HG03342 (cell line): Measurements from ENCODE around the gene GIPR.
"Not testable (repeated sequence)": the region's sequence is repeated elsewhere in the genome, so short reads cannot be mapped to it uniquely, and the experiment has no call there.

Experiments used
- ATAC-seq: cut with Tn5 transposase; IDR thresholded peaks from one replicate; pipeline ENCODE4 v1.9.1; 2021; ENCODE audit warnings: mild to moderate bottlenecking, moderate library complexity; ENCODE audit not compliant: unreplicated experiment

Gene GIPR

DNA sequence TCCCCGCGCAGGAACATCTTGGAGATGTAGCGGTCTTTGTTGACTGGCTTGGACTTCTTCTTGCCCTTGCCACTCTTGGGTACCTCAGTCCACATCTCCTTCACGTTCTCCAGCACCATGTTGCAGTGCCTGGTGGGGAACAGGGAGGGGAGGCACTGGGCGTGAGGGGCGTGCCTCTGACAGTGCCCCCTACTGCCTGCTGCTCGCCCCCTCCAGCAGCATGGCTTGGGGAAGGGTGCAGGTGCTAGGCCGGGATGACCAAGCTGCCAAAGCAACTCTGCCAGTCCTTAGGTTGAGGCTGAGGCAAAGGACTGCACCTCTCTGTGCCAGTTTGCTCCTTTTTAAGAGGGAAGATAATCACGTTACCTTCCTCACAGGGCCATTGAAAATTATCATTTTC, 19.6 kb downstream of the GIPR start:
- no peak for ATAC-seq

DNA sequence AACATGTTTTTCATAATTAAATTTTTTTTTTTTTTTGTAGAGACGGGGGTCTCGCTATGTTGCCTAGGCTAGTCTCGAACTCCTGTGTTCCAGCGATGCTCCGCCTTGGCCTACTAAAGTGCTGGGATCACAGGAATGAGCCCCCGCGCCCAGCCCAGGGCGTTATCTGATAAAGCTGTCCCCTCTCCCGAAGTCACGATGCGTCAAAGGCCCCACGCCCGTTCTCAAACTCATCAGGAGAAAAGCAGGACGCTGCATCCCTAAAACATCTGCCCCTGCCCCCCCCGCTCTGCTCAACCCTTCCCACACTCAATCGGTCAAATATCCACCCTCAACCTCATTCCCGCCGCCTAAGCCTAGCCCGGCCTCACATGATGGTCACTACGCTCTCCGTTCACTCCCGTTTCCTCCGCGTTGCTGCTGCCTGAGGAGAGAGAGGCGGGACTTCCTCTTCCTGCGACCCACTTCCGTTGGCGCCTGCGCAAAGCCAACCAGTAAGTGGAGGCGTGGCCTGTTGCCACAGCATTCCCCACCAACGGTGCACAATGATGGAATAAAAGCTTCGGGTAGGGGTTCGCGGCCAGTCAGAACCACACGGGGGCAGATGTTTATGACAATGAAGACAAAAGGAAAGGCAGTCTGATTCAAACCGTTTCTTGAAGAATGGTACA, 23.6 kb downstream of the GIPR start, which contains the start of gene SNRPD2:
Gene SNRPD2, minus strand, starts transcription at position 438 of the 671 bp plus-strand sequence. Its CDS starts 65 bp downstream, at position 373.
- peak; percentile 53 for ATAC-seq

DNA sequence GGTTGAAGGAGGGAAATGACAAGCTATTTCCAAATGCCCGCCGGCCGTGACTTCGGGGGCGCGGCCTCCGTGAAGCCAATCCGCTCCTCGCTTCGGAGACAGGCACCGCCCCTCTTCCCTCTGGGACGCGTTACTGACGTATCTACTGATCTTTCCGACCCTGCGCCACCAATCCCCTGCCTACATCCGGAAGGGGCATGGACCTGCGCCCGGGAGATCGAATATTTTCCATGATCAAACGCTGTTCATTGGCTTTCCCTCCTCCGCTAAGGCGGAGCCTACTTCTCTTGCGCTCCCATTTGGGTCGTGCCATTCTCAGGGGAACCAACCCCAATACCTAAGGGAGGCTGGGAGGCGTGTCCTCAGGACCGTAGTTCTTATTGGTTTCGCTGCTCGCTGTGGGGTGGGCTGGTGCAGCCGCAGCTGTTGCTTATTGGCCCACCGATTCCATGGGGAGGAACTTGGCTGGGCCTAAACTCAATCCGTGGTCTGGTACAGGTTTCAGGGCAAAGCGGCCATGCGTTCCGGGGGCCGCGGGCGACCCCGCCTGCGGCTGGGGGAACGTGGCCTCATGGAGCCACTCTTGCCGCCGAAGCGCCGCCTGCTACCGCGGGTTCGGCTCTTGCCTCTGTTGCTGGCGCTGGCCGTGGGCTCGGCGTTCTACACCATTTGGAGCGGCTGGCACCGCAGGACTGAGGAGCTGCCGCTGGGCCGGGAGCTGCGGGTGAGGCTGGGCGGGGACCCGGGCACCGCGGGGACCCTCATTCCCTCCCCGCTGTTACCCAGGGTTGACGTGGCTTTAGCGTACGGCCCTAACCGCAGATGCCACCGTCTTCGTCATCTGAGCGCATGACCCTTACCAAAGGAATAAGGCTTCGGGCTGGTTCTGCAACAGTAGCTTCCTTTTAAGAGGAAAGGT, 24.4 kb downstream of the GIPR start, which contains the start of gene QPCTL:
Gene QPCTL, plus strand, starts transcription at position 480 of the 919 bp plus-strand sequence. Its CDS starts 38 bp downstream, at position 518.
- peak; percentile 77 for ATAC-seq

DNA sequence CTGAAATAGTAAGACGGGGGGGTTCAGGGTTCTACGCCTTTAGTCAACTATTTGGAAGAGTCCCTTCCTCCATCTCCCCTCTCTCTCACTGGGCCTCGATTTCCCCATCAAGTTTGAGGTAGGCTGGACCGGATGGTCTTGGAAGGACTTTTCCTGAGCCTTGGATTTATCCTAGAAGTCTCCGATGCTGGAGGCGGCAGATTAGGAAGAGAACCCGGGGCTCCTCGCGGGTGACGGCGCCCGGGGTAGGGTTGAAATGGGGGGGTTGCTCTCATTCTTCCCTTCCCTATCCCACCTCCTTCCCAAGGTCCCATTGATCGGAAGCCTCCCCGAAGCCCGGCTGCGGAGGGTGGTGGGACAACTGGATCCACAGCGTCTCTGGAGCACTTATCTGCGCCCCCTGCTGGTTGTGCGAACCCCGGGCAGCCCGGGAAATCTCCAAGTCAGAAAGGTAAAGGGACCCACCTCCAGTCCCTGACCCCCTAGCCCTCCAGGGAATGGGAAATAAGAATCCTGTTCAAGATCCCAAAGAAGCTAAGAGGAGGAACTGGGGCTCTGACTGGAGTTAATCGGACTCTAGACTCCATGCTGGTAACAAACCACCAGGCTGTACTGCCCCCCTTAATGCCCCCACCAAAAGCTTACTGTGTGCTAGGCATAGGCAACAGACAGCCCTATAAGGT, 25.2 kb downstream of the GIPR start:
- no peak for ATAC-seq

DNA sequence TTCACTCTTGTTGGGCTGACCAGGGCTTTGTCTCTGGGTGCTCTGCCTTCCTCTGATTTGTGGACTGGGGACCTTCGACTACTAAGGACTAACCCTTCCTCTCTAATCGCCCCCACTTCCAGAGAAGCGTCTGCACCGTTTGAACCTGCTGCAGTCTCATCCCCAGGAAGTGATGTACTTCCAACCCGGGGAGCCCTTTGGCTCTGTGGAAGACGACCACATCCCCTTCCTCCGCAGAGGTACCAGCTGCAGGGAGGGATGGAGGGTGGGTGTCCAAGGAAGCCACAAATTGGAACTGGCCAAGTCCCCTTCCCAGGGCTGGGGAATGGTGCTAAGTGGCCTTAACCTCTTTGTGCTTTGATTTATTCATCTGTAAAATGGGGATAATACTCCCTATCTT, 33.7 kb downstream of the GIPR start:
- no peak for ATAC-seq

DNA sequence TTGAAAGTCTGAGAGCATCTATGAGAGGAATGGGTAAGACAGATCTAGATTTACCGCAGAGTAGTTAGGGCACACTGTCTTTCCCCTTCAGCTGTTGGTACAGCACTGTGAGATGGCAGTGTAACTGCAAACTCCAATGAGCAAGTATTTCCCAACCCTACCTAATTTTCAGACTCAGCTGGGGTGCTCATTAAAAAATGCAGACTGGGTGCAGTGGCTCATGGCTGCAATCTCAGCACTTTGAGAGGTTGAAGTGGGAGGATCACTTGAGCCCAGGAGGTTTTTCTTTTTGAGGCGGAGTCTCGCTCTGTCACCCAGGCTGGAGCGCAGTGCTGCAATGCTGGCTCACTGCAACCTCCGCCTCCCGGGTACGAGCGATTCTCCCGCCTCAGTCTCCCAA, 37.1 kb downstream of the GIPR start:
- no peak for ATAC-seq

DNA sequence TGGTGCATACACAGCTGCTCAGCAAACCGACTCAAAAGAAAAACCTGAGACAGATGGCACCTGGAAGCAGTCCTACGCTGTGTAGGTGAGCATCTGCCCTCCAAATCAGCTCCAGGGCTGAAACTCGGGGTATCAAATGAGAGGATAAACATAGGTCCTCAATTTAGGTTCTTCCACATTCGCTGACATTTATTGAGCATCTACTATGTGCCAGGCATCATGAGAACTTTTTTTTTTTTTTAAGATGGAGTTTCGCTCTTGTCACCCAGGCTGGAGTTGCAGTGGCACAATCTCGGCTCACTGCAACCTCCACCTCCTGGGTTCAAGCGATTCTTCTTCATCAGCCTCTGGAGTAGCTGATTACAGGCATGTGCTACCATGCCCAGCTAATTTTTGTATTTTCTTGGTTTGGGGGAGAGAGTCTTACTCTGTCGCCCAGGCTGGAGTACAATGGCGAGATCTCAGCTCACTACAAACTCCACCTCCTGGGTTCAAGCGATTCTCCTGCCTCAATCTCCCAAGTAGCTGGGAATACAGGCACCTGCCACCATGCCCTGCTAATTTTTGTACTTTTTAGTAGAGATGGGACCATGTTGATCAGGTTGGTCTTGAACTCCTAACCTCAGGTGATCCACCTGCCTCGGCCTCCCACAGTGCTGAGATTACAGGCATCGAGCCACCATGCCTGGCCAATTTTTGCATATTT, 37.8 kb downstream of the GIPR start:
- no peak for ATAC-seq

DNA sequence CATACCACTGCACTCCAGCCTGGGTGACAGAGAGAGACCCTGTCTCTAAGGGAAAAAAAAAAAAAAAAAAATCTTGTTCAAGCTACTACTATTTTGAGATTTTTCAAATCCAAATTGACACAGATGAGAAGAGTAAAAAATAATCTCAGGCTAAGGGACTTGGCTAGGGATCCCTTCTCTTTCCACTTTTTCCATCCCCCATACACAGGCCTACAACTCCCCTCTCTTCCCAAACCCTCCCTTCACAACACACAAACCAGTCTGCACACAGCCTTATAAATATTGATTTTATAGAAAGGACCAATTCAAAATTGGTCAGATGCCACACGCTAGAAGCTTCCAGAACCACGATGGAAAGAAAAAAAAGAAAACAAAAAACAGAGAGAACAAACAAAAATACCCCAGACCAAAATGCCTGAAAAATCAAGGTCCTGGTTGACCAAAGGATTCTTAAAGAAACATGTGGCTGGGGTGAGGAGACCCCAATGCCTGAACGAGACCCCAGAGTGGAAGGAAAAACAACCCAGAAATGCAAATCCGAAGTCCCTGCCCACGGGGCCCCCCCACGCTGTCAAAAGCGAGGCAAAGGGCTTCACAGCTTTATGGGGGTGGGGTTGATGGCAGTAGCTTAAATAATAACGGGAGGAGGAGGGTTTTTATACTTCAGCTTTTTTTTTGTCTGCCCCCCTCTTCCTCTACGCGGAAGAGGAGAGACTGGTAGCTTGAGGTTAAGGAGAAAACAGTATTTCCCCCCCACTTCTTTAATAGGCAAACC, 42.5 kb downstream of the GIPR start:
- no peak for ATAC-seq

DNA sequence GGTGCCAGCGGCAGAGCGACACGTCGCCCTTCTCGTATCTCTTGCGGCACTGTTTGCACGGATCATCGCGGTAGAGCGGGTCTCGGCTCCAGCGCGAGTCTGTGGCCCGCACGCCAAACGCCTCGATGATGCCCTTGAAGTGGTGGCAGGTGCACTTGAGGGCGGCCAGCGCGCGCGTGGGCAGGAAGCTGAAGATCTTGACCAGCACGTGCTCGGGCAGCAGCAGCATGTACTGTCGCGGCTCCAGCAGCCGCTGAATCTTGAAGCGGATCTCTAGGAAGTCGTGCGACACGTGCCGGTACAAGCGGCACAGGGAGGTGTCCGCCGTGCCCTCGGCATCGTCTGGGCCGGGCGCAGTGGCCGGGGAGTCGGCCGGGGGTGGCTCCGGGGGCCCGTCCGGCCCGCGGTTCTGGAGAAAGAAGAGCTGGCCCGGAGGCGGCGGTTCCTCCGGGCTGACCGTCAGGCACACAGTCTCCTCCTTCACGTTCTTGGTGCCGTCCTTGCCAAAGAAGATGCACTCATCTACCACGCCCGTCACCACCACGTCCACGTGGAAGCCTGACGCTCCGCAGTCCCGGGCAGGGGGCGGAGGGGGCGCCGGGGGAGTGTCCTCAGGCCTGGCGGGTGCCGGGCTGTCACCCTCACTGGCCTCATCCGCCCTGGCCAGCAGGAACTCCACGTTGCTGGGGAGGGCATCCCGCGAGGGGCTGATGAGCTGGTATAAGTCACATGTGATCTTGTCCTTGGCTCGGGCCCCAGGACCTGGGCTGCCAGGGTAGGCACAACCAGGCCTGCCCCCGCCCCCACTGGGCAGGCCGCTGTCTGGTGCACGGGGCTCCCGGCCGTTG, 44.1 kb downstream of the GIPR start:
- ATAC-seq = no peak

DNA sequence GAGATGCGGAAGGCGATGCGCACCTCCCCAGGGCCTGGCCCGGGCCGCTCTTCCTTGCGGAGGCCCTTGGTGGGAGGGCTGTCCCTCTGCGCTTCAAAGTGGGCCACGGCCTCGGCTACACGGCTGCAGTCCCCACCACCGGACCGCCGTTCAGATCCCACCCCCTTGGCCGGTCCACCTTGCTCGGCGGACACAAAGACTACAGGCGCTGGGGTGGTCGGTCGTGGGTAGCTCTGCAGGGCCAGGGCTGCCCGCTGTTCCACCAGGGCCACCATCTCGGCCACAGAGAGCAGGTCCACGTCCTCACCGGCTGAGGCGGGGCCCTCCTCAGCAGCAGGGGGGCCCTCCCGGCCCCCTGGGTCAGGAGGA, 44.7 kb downstream of the GIPR start:
- ATAC-seq = no peak

DNA sequence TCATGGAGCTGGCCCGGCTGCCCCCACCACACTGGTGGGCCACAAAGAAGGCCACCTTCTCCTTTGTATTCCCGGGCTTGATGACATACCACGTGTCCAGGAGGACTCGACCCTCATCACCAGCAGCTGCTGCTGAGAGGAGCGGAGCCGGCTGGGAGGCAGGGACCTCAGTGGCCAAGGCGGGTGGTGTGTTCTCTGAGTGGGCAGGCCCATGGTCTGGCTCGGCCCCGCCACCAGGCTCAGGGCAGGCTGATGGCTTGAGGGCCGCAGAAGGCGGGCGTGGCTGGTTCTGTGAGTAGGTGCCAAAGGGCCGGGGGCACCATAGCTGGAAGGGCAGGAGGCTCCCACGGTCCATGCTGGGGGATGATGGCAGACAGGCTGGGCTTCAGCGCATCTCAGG, 45.1 kb downstream of the GIPR start:
- ATAC-seq = no peak

DNA sequence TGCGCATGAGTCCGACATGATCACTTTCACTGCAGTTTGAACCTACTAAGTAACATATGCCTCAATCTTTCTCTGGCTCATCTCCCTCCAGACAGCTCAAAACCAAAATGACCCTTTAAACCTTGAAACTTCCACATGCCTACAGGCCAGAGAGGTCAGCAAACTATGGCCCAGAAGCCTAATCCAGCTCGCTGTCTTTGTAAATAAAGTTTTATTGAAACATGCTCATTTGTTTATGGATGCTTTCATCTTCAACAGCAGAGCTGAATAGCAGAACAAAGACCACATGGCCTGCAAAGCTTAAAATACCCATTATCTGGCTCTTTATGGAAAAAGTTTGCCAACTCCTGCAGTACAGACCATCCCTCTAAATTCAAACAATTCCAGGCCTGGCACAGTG, 47.1 kb downstream of the GIPR start:
- ATAC-seq = no peak

DNA sequence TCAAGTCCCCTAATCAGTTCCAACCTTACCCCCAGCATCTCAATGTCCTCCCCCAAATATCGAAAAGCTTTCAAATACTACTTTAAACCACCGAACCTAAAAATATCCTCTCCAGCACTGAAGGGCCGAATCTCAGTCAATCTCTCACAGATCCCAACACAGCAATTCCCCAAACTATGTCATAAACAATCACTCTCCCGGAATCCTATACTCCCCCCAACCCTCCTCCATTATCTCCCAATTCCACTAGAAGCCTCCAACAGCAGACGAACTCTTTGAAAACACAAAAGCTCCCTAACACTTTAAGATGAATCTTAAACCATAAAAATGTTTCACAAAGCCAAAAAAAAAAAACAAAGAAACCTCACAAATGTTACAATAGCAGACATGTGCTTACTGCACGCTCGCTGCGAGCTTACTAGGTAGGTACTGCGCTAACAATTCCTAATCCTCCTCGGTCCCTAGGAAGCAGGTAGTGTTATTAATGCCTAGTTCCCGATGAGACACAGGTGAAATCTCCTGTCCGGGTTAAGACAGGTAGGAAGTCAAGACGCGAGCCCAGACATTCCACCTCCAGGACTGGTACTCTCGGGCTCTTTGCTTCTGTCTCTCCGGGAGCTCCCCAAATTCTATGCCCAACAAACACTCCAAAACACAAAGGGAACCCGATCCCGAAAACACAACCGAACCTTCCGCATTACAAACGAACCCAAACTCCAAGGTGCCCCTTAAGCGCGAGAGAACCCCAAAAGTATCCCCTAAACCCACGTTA, 48.5 kb downstream of the GIPR start:
- ATAC-seq = no peak

DNA sequence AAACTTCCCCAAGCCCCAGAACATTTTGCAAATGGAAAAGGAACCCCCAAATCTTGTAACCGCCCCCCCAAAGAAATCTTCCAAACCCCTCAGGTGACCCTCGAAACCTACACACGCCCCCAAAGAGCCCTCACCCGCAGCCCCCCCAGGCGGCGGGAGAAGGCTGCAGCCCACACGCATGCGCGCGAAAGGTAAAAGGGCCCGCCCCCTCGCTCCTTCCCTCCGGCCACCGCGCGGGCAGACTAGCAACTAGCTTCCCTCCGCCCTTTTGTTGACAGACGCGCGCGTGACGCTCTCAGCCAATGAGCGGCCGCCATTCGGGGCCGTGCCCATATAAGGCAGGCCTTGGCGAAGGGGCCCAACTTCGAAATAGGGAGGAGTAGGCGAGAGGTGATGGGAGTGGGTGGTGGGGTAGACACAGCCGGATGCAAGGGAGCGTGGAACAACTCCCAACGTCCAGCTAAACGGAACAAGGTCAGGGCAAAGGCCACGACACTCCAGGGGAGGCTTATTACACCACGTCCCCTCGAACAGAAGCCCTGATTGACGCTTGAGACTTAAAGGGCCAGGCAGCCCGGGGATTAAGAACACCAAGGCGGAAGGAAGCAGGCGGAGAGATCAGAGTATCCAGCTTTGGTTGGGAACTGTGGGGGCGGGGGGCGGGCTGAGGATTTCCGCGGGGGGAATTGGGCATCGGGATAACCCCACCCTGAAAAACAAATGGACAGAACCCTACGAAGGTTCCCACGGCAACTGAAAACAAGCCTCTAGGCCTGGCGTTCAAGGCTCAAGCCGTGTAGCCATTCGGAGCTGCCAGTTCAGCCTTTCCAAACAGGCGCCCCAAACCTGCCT, 49.3 kb downstream of the GIPR start:
- peak; percentile 94 for ATAC-seq

DNA sequence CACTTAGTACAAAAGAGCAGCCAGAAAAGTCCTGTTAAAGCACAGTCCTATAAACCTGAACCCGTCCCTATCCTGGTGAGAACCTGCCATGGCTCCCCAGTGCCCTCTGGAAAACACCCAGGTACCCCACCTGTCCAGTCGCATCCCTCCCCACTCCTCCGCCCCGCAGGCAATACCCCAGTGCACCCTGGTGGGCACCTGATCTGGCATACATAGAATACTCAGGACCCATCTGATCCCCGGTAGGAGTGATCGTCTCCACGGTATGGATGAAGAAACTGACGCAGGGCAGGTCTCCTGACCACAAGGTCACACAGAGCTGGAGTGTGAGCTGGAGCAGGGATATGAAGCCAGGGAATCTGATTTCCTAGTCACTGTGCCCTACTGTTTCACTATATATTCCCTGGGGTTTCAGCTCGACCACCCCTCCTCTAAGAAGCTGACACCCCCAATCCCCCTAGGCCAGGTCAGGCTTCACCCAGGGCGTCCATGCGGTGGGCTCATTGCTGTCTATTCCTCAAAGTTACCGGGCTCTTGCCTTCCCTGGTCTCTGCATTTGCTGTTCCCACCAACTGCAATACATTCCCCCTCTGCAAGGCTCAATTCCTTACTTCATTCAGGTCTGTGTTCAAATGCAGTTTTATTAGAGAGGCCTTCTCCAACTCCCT, 50.1 kb downstream of the GIPR start:
- no peak for ATAC-seq

DNA sequence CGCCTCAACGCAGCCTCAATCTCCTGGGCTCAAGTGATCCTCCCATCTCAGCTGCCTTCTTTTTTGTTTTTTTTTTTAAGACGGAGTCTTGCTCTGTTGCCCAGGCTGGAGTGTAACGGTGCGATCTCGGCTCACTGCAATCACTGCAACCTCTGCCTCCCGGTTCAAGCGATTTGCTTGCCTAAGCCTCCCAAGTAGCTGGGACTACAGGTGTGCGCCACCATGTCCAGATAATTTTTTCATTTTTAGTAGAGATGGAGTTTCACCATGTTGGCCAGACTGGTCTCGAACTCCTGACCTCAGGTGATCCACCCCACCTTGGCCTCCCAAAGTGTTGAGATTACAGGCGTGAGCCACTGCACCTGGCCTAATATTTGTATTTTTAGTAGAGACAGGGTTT, 52.0 kb downstream of the GIPR start:
- ATAC-seq = not testable (repeated sequence)

DNA sequence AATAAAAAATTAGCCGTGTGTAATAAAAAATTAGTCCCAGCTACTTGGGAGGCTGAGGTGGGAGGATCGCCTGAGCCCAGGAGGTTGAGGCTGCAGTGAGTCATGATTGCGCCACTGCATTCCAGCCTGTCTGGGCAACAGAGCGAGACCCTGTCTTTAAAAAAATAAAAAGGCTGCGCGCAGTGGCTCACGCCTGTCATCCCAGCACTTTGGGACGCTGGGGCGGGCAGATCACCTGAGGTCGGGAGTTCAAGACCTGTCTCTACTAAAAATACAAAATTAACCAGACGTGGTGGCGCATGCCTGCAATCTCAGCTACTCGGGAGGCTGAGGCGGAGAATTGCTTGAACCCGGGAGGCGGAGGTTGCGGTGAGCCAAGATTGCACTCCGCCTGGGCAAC, 60.7 kb downstream of the GIPR start:
- ATAC-seq = not testable (repeated sequence)
